Left ventricle myocardium inferior (tissue), 1 donor: Measurements from ENCODE around the gene SHISA9. TPM values are rescaled to one million over a fixed set of nuclear protein-coding genes. Genes with fewer than 3 reads are reported as not detected.

Experiments used
- DNase-seq: peaks from one replicate; pipeline ENCODE4 v3.0.0-alpha.2; 2020
- H3K27ac ChIP-seq: fragments of 200-600 bp; replicated peaks from 2 replicates; pipeline ENCODE4 v1.8.0; 2021
- H3K27me3 ChIP-seq: fragments of 200-600 bp; 2 replicates; pipeline ENCODE4 v1.8.0; 2021; ENCODE audit warnings: low read depth
- H3K36me3 ChIP-seq: fragments of 200-600 bp; 2 replicates; pipeline ENCODE4 v1.8.0; 2021
- H3K4me1 ChIP-seq: fragments of 200-600 bp; 2 replicates; pipeline ENCODE4 v1.8.0; 2021
- H3K4me3 ChIP-seq: fragments of 200-600 bp; 2 replicates; pipeline ENCODE4 v1.8.0; 2021; ENCODE audit warnings: mild to moderate bottlenecking, moderate library complexity
- H3K9me3 ChIP-seq: fragments of 200-600 bp; replicated peaks from 2 replicates; pipeline ENCODE4 v1.8.0; 2021
- intact Hi-C: fragments of 100-400 bp; cut with micrococcal nuclease; formaldehyde crosslinking; loops from one replicate; pipeline ENCODE4 v1.11.0; 2022
- total RNA-seq: library from RNA; stranded (reverse); fragmentation: NEBNext Ultra II Directional; extraction: Animal tissue kit (Norgen Biotek cat#: 25700); gene quantifications from one replicate; pipeline ENCODE4 v1.2.1, GENCODE V29; 2021
- TF ChIP-seq, protein P1 (sequence below): fragments of 200-600 bp; IDR thresholded peaks from 2 replicates; pipeline ENCODE4 v1.8.0; 2021; ENCODE audit warnings: antibody characterized with exemption, mild to moderate bottlenecking, borderline replicate concordance
- donor health status: DM: no; HTN: yes; CAD: no; lungs with severe emphysema.

Gene SHISA9
- total RNA-seq, 1 donor from 2014 or later = 0.30 TPM

DNA sequence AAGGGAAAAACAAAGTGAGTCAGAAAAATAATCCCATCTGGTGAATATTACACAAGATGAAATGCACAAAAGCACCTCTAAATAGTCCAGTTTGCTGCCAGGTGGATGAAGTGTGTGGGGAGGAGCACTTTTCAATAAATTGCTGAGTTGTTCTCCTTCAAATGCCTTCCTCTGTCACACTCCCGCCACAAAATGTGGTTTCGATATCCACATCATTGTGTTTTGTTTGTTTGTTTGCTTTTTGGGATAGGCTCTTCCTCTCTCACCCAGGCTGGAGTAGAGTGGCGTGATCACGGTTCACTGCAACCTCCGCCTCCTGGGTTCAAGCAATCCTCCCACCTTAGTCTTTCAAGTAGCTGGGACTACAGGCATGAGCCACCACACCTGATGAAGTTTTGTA, 24.6 kb upstream of the SHISA9 start:
- DNase-seq = no peak
- no peak overlapping the region for H3K27ac ChIP-seq
- intact Hi-C loops = no loop called here

DNA sequence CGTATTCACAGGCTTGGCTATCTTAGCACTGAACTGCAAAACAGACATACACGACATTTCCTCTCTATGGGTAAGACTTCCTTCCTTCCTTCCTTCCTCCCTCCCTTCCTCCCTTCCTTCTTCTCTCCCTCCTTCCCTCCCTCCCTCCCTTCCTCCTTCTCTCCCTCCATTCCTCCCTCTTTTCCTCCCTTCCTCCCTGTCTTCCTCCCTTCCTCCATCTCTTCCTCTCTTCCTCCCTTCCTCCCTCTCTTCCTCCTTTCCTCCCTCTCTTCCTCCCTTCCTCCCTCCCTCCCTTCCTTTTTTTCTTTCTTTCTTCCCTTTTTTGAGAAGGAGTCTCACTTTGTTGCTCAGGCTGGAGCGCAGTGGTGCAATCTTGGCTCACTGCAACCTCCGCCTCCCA, 22.4 kb upstream of the SHISA9 start:
- Histone ChIP-seq H3K4me1 (no peaks in the 10 kb centered on the region), H3K27me3 (peaks cover 51% of the 10 kb centered on the region), H3K27ac (no peak overlapping the region), H3K4me3 (no peak overlapping the region), H3K9me3 (peaks cover 3% of the 10 kb centered on the region), H3K36me3 (no peaks in the 10 kb centered on the region)
- TF ChIP-seq, protein P1, sequence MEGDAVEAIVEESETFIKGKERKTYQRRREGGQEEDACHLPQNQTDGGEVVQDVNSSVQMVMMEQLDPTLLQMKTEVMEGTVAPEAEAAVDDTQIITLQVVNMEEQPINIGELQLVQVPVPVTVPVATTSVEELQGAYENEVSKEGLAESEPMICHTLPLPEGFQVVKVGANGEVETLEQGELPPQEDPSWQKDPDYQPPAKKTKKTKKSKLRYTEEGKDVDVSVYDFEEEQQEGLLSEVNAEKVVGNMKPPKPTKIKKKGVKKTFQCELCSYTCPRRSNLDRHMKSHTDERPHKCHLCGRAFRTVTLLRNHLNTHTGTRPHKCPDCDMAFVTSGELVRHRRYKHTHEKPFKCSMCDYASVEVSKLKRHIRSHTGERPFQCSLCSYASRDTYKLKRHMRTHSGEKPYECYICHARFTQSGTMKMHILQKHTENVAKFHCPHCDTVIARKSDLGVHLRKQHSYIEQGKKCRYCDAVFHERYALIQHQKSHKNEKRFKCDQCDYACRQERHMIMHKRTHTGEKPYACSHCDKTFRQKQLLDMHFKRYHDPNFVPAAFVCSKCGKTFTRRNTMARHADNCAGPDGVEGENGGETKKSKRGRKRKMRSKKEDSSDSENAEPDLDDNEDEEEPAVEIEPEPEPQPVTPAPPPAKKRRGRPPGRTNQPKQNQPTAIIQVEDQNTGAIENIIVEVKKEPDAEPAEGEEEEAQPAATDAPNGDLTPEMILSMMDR = no peak
- intact Hi-C loops = no loop called here
- DNase-seq = no peak

More for the DNA sequence above, 24.6 kb upstream of the SHISA9 start:
- Histone ChIP-seq H3K36me3 (no peaks in the 10 kb centered on the region), H3K4me1 (no peaks in the 10 kb centered on the region), H3K4me3 (no peak overlapping the region), H3K27me3 (peaks cover 70% of the 10 kb centered on the region), H3K9me3 (no peaks in the 10 kb centered on the region)
- TF ChIP-seq, protein P1 = no peak

DNA sequence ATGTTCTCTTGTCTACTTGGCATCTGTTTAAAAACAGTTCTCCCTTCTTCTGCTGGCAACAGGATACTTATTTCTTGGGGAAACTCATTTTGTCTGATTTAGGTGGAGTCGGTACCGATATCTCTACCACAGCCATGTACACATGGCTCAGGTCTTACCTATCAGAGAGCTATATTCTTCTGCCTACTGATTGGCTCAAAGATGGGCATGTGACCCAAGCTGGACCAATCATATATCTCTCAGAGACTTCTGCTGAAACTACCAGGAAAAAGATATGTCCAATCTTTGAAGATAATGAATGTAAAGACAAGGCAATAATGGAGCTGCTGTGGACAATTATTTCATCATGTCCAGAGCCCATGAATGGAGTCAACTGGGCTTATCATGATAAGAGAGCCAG, 21.6 kb upstream of the SHISA9 start:
- Histone ChIP-seq H3K27ac (no peak overlapping the region), H3K4me1 (no peaks in the 10 kb centered on the region), H3K4me3 (no peak overlapping the region), H3K9me3 (peaks cover 9% of the 10 kb centered on the region), H3K27me3 (peaks cover 44% of the 10 kb centered on the region), H3K36me3 (no peaks in the 10 kb centered on the region)
- no peak for DNase-seq
- TF ChIP-seq, protein P1 = no peak
- intact Hi-C loops = no loop called here

DNA sequence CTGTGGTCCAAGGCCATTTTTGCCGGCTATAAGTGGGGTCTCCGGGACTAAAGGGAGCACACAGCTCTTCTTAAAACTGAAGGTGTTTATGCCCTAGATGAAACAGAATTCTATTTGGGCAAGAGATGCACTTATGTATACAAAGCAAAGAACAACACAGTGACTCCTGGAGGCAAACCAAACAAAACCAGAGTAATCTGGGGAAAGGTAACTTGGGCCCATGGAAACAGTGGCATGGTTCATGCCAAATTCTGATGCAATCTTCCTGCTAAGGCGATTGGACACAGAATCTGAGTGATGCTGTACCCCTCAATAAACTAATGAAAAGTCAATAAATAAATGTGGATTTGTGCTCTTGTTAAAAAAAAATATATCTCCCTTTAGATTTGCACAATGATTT, 20.2 kb upstream of the SHISA9 start:
- H3K4me1 ChIP-seq = no peaks in the 10 kb centered on the region
- no peak overlapping the region for H3K27ac ChIP-seq
- H3K9me3 ChIP-seq = peaks cover 10% of the 10 kb centered on the region
- no peak for DNase-seq
- TF ChIP-seq, protein P1 = no peak
- intact Hi-C loops = no loop called here
- no peaks in the 10 kb centered on the region for H3K36me3 ChIP-seq
- peaks cover 33% of the 10 kb centered on the region for H3K27me3 ChIP-seq
- no peak overlapping the region for H3K4me3 ChIP-seq

DNA sequence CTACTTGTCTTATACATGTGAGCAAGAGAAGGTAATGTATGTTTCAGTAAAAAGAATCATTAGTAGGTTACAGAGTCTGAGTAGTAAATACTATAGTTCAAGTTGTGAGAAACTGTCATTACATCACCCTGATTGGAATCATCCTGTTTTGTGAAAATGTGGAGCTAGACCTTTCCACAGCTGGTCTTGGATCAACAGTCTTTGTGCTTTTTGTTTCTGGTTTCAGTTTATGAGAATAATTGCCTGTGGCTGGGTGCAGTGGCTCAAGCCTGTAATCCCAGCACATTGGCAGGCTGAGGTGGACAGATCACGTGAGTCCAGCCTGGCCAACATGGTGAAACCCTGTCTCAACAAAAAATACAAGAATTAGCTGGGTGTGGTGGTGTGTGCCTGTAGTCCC, 19.7 kb upstream of the SHISA9 start:
- H3K4me1 ChIP-seq = no peaks in the 10 kb centered on the region
- intact Hi-C loops = no loop called here
- no peaks in the 10 kb centered on the region for H3K36me3 ChIP-seq
- H3K9me3 ChIP-seq = peaks cover 10% of the 10 kb centered on the region
- TF ChIP-seq, protein P1 = no peak
- DNase-seq = no peak
- no peak overlapping the region for H3K27ac ChIP-seq
- H3K4me3 ChIP-seq = no peak overlapping the region
- peaks cover 33% of the 10 kb centered on the region for H3K27me3 ChIP-seq

DNA sequence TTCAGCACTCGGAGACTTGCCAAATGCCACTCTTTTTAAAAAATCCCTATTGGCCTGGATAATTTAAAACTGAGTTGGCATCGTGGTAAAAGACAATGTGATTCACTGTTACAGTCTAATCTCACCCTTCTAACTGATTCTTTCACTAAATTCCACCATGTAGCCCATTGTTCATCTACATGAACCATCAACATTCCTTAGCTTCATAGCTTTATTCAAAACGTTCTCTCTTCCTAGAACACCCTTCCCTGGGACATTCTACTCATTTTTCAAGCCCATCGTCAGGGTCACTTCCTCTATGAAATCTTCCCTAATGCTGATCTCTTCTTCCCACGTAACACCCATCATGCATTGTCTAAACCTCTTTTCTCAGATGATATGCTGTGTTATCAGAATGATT, 15.7 kb upstream of the SHISA9 start:
- TF ChIP-seq, protein P1 = no peak
- H3K9me3 ChIP-seq = peaks cover 10% of the 10 kb centered on the region

More for the DNA sequence above, 15.7 kb upstream of the SHISA9 start:
- no peak overlapping the region for H3K27ac ChIP-seq
- H3K27me3 ChIP-seq = peaks cover 33% of the 10 kb centered on the region
- no peak overlapping the region for H3K4me3 ChIP-seq
- no peaks in the 10 kb centered on the region for H3K36me3 ChIP-seq
- no peaks in the 10 kb centered on the region for H3K4me1 ChIP-seq
- DNase-seq = no peak
- intact Hi-C loops = no loop called here
